Adrenal gland (tissue), 12 donors: ENCODE data around the gene PBX2. TPM values are rescaled to one million over a fixed set of nuclear protein-coding genes. Genes with fewer than 3 reads are reported as not detected.

Source experiments
- DNase-seq, 7 donors: peaks; one replicate each; pipeline ENCODE4 v3.0.0-alpha.2; 2019 to 2020
- H3K27ac ChIP-seq, 5 donors: fragments of 200-600 bp; sonication (generic) in 4 of 5; 1 replicate in 3 of 5; 2 replicates in 2 of 5; pipeline versions ENCODE4 v1.5.1 to v1.8.0; 2016 to 2020; ENCODE audit warnings: mild to moderate bottlenecking in 1 of 5
- H3K27me3 ChIP-seq: fragments of 200-600 bp; 2 replicates; pipeline ENCODE4 v1.8.0; 2021
- H3K36me3 ChIP-seq, 2 donors: fragments of 200-600 bp; replicated peaks in 1 of 2; 1 replicate in 1 of 2; 2 replicates in 1 of 2; pipeline versions ENCODE4 v1.5.1 to v1.8.0; 2018 to 2022
- H3K4me1 ChIP-seq, 2 donors: fragments of 200-600 bp; replicated peaks in 1 of 2; 1 replicate in 1 of 2; 2 replicates in 1 of 2; pipeline versions ENCODE4 v1.5.1 to v1.8.0; 2018 to 2021
- H3K4me3 ChIP-seq, 4 donors: fragments of 200-600 bp; sonication (generic) in 3 of 4; one replicate each; pipeline ENCODE4 v1.5.1; 2016 to 2018
- H3K9me3 ChIP-seq, 3 donors: fragments of 200-600 bp; sonication (generic) in 1 of 3; replicated peaks in 1 of 3; 1 replicate in 2 of 3; 2 replicates in 1 of 3; pipeline versions ENCODE4 v1.5.1 to v1.8.0; 2016 to 2021
- POLR2A ChIP-seq, 2 donors: fragments of 450-650 bp; IDR thresholded peaks; one replicate each; pipeline ENCODE4 v1.6.1; 2017; ENCODE audit warnings: antibody characterized with exemption in 2 of 2, mild to moderate bottlenecking in 2 of 2, moderate library complexity in 1 of 2
- WGBS, 4 donors: extraction: QIAGEN DNeasy Blood & Tissue Kit in 2 of 4; methylation state at CpG; one replicate each; pipeline versions ENCODE4 v1.1.5 to v1.1.7; 2013 to 2017; 5-methylcytosine and 5-hydroxymethylcytosine counted together
- intact Hi-C, 2 donors: fragments of 100-400 bp; cut with DNase I; formaldehyde crosslinking; loops; one replicate each; pipeline versions ENCODE4 v1.14.1 to v1.15.0; 2022 to 2023
- polyA plus RNA-seq, 3 donors: library from polyadenylated mRNA; stranded (reverse); fragments of 200-250 nt in 2 of 3; fragments of 350-450 nt in 1 of 3; fragmentation: Illumina TruSeq in 1 of 3; extraction: RNeasy Lipid Tissue Mini Kit (QIAGEN cat#74804) in 1 of 3; gene quantifications; one replicate each; pipeline ENCODE4 v1.2.3, GENCODE V29; 2013 to 2014
- total RNA-seq, 9 donors: library from RNA; depleted of rRNA in 4 of 9; stranded (reverse); fragments of >200 nt in 4 of 9; fragments of 120-200 nt in 1 of 9; fragmentation: NEBNext Ultra II Directional in 1 of 9; extraction: Animal tissue kit (Norgen Biotek cat#: 25700) in 1 of 9; gene quantifications; one replicate each; pipeline versions ENCODE4 v1.1.0 to v1.2.4, GENCODE V29; 2013 to 2023
- TF ChIP-seq, protein P1 (sequence below), 6 experiments: fragments of 450-650 bp in 4 of 6; fragments of 200-600 bp in 2 of 6; sonication (generic) in 1 of 6; IDR thresholded peaks; 1 replicate in 5 of 6; 2 replicates in 1 of 6; pipeline versions ENCODE4 v1.5.1 to v1.8.0; 2016 to 2021; ENCODE audit warnings: antibody characterized with exemption in 6 of 6, mild to moderate bottlenecking in 2 of 6, moderate library complexity in 1 of 6
- donor health status: healthy with polysubstance abuse.
- donor health status: Bipolar disorder and iron deficiency.
- donor health status: DM: yes; HTN: yes; CAD: no.
- donor health status: DM: no; HTN: no; CAD: no.
- donor health status: DM: no; HTN: no; CAD: no.
- donor health status: DM: yes; HTN: yes; CAD: no.

PBX2 gene
- total and polyA plus RNA-seq, 12 donors = 34.4 to 211 (median 61.3) TPM

DNA sequence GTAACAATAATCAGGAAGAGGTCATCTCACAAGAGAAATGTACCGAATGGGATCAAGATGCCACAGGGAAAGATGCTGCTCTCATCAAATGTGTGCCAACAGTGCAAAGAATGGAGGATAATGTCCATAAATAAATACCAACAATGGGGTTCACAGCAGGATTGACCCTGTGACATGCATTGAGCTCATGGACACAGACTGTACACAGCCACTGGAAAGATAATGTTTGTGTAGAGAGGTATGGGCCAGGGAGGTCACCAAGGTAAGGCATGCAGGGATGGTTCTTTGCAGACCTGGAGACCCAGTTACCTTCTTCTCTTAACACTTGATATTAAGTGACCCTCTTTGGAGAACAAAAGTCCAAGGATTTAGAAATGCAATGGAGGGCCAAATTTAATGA, 15.6 kb downstream of the PBX2 start:
- no peaks in the 10 kb centered on the region for H3K27me3 ChIP-seq
- H3K9me3 ChIP-seq = no peaks in the 10 kb centered on the region
- TF ChIP-seq, protein P1, sequence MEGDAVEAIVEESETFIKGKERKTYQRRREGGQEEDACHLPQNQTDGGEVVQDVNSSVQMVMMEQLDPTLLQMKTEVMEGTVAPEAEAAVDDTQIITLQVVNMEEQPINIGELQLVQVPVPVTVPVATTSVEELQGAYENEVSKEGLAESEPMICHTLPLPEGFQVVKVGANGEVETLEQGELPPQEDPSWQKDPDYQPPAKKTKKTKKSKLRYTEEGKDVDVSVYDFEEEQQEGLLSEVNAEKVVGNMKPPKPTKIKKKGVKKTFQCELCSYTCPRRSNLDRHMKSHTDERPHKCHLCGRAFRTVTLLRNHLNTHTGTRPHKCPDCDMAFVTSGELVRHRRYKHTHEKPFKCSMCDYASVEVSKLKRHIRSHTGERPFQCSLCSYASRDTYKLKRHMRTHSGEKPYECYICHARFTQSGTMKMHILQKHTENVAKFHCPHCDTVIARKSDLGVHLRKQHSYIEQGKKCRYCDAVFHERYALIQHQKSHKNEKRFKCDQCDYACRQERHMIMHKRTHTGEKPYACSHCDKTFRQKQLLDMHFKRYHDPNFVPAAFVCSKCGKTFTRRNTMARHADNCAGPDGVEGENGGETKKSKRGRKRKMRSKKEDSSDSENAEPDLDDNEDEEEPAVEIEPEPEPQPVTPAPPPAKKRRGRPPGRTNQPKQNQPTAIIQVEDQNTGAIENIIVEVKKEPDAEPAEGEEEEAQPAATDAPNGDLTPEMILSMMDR (IDR thresholded peaks at IDR 0.05) = no peak
- no peak for TF ChIP-seq POLR2A (IDR thresholded peaks at IDR 0.05)
- peaks cover 32 to 38% of the 10 kb centered on the region in 2 donors for H3K4me1 ChIP-seq
- H3K27ac ChIP-seq = no peak overlapping the region
- DNase-seq = no peak
- no peak overlapping the region for H3K4me3 ChIP-seq
- intact Hi-C loops = no loop called here
- 79 to 93% (median 89%) methylated on average over 1 of the region's 1 CpG for WGBS, 4 donors
- H3K36me3 ChIP-seq = peaks cover 0 to 16% of the 10 kb centered on the region in 2 donors

DNA sequence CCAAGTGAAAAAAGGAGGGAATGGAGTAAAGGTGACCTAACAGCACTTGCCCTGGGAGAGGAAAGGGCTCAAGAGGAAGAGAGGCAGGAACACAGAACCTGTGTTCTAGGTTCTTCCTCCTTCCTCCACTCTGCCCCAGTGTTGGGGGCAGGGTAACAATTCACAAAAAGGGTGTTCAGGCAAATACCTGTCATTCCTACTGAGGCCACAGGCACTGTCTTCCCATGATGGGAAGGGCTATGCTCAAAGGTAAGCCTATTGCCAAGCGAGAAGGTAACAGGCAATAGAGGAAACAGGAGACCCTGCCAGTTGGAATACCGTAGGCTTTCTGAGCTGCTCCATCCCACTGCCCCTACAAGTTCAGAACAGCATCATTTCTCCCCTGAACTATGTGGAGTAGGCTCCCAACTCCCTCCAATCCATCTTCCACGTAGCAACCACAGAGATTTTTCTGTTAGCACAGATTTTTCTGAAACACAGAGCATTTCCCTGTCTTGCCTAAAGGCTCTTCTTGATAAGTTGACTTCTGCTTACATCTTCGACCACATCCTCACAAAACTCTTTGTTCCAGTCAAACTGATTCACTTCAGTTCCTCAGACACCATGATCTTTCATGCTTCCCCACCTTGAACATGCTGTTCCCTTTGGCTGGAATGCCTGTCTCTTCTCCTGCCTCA, 16.8 kb downstream of the PBX2 start:
- 72 to 86% (median 79%) methylated on average over 4 of the region's 4 CpGs for WGBS, 4 donors
- H3K27ac ChIP-seq = no peak overlapping the region
- H3K9me3 ChIP-seq = no peaks in the 10 kb centered on the region
- TF ChIP-seq, protein P1 (IDR thresholded peaks at IDR 0.05) = no peak
- TF ChIP-seq POLR2A (IDR thresholded peaks at IDR 0.05) = no peak
- peaks cover 0 to 22% of the 10 kb centered on the region in 2 donors for H3K36me3 ChIP-seq
- no peaks in the 10 kb centered on the region for H3K27me3 ChIP-seq
- no peak overlapping the region for H3K4me3 ChIP-seq
- DNase-seq = no peak
- H3K4me1 ChIP-seq = peaks cover 23 to 31% of the 10 kb centered on the region in 2 donors
- intact Hi-C loops = no loop called here

GRCh38 chr6:32171234-32171633, 18.8 kb downstream of the PBX2 start:
- H3K27me3 ChIP-seq = no peaks in the 10 kb centered on the region
- DNase-seq = no peak
- peaks cover 0 to 41% of the 10 kb centered on the region in 2 donors for H3K36me3 ChIP-seq
- WGBS, 4 donors = 94 to 97% (median 95%) methylated on average over 6 of the region's 6 CpGs
- H3K9me3 ChIP-seq = no peaks in the 10 kb centered on the region
- TF ChIP-seq, protein P1 (IDR thresholded peaks at IDR 0.05) = no peak
- no peak for TF ChIP-seq POLR2A (IDR thresholded peaks at IDR 0.05)
- H3K4me3 ChIP-seq = no peak overlapping the region
- H3K27ac ChIP-seq = no peak overlapping the region
- H3K4me1 ChIP-seq = peaks cover 11 to 18% of the 10 kb centered on the region in 2 donors
- intact Hi-C loops = no loop called here

DNA sequence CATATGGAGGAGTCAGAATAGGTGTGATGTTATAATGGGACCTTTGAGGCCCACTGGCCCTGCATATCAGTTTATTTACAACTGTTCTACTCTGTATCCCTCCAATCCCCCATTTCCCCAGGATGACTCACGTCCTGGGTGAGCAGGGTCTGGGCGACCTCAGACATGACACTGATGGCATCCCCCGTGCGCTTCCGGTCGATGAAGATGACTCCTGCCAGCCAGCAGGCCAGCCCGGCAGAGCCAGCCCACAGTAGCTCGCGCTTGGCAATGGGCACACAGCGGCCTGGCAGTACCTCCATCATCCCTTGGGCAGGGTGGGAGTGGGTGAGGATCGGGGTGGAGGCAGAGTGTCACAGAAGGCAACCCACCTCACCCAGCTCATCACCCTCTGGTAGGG, 19.7 kb downstream of the PBX2 start:
- Histone ChIP-seq H3K27me3 (no peaks in the 10 kb centered on the region), H3K36me3 (peaks cover 0 to 41% of the 10 kb centered on the region in 2 donors), H3K4me1 (peaks cover 6 to 15% of the 10 kb centered on the region in 2 donors), H3K27ac (no peak overlapping the region), H3K9me3 (no peaks in the 10 kb centered on the region), H3K4me3 (no peak overlapping the region)
- intact Hi-C loops = no loop called here
- 91 to 97% (median 94%) methylated on average over 8 to 11 of the region's 11 CpGs for WGBS, 4 donors
- DNase-seq = no peak
- no peak for TF ChIP-seq POLR2A (IDR thresholded peaks at IDR 0.05)
- TF ChIP-seq, protein P1 (IDR thresholded peaks at IDR 0.05) = no peak
